HepG2 (cell line): ENCODE results near the gene KIAA0232. TPM values are rescaled to one million over a fixed set of nuclear protein-coding genes. Genes with fewer than 3 reads are reported as not detected.

Experiments used
- ASH2L ChIP-seq: fragments of 300-600, 200-600 bp; sonication (generic); IDR thresholded peaks from 2 replicates; pipeline ENCODE4 v1.7.0; 2017; ENCODE audit warnings: low read depth, mild to moderate bottlenecking, moderate library complexity, mixed read lengths, low read length; ENCODE audit not compliant: insufficient read length
- CSRNP1 ChIP-seq: sonication (generic); formaldehyde crosslinking; IDR thresholded peaks from 2 replicates; pipeline ENCODE4 v1.8.1; 2023; ENCODE audit warnings: mild to moderate bottlenecking, missing genetic modification reagents
- ELF1 ChIP-seq: sonication (generic); formaldehyde crosslinking; IDR thresholded peaks from 2 replicates; pipeline ENCODE4 v1.4.0; 2020; ENCODE audit warnings: missing genetic modification reagents
- ELF4 ChIP-seq: sonication (generic); formaldehyde crosslinking; IDR thresholded peaks from 2 replicates; pipeline ENCODE4 v1.5.0; 2020; ENCODE audit warnings: missing genetic modification reagents, mild to moderate bottlenecking, moderate library complexity, borderline replicate concordance
- FIP1L1 ChIP-seq: fragments of 200-400 bp; formaldehyde crosslinking; IDR thresholded peaks from 2 replicates; pipeline ENCODE4 v1.6.1; 2018; ENCODE audit warnings: low read depth, mild to moderate bottlenecking, low read length, moderate library complexity, borderline replicate concordance; ENCODE audit not compliant: insufficient read depth
- MED1 ChIP-seq: sonication (generic); formaldehyde crosslinking; IDR thresholded peaks from 2 replicates; pipeline ENCODE4 v1.4.0; 2020; ENCODE audit warnings: missing genetic modification reagents
- NCOA5 ChIP-seq: sonication (generic); formaldehyde crosslinking; IDR thresholded peaks from 2 replicates; pipeline ENCODE4 v1.4.0; 2020; ENCODE audit warnings: missing genetic modification reagents
- PRDM15 ChIP-seq: sonication (generic); formaldehyde crosslinking; IDR thresholded peaks from 2 replicates; pipeline ENCODE4 v1.4.0; 2020; ENCODE audit warnings: missing genetic modification reagents
- RFX3 ChIP-seq: IDR thresholded peaks from 2 replicates; pipeline ENCODE4 v1.6.1; 2016; ENCODE audit warnings: missing biosample characterization, missing genetic modification reagents
- SIN3A ChIP-seq: IDR thresholded peaks from 2 replicates; pipeline ENCODE4 v1.6.1; 2011; ENCODE audit warnings: low read depth, mild to moderate bottlenecking, control low read depth, low read length, borderline replicate concordance
- XRCC5 ChIP-seq: fragments of 200-400 bp; formaldehyde crosslinking; optimal IDR thresholded peaks from 2 replicates; pipeline ENCODE3; 2017; ENCODE audit warnings: mild to moderate bottlenecking, low read length
- ZBTB46 ChIP-seq: sonication (generic); formaldehyde crosslinking; IDR thresholded peaks from 2 replicates; pipeline ENCODE4 v1.4.0; 2020; ENCODE audit warnings: mild to moderate bottlenecking, missing genetic modification reagents, borderline replicate concordance
- ZFP82 ChIP-seq: sonication (generic); formaldehyde crosslinking; IDR thresholded peaks from 2 replicates; pipeline ENCODE4 v1.5.1; 2020; ENCODE audit warnings: mild to moderate bottlenecking, missing genetic modification reagents, borderline replicate concordance
- ZFY ChIP-seq: sonication (generic); formaldehyde crosslinking; IDR thresholded peaks from 2 replicates; pipeline ENCODE4 v1.4.0; 2020; ENCODE audit warnings: missing genetic modification reagents
- ZIK1 ChIP-seq: sonication (generic); formaldehyde crosslinking; IDR thresholded peaks from 2 replicates; pipeline ENCODE4 v1.5.0; 2020; ENCODE audit warnings: mild to moderate bottlenecking, low read depth, missing genetic modification reagents, borderline replicate concordance
- ZNF235 ChIP-seq: sonication (generic); formaldehyde crosslinking; IDR thresholded peaks from 2 replicates; pipeline ENCODE4 v1.8.1; 2023; ENCODE audit warnings: mild to moderate bottlenecking, missing genetic modification reagents, borderline replicate concordance
- ZNF354B ChIP-seq: sonication (generic); formaldehyde crosslinking; IDR thresholded peaks from 2 replicates; pipeline ENCODE4 v1.8.0; 2022; ENCODE audit warnings: mild to moderate bottlenecking, missing genetic modification reagents
- ZNF605 ChIP-seq: sonication (generic); formaldehyde crosslinking; IDR thresholded peaks from 2 replicates; pipeline ENCODE4 v1.8.0; 2022; ENCODE audit warnings: mild to moderate bottlenecking, missing genetic modification reagents
- ZNF703 ChIP-seq: sonication (generic); formaldehyde crosslinking; IDR thresholded peaks from 2 replicates; pipeline ENCODE4 v1.5.1; 2020; ENCODE audit warnings: missing genetic modification reagents, mild to moderate bottlenecking, moderate library complexity, borderline replicate concordance
- ZNF720 ChIP-seq: sonication (generic); formaldehyde crosslinking; IDR thresholded peaks from 2 replicates; pipeline ENCODE4 v1.4.0; 2020; ENCODE audit warnings: missing genetic modification reagents
- polyA plus RNA-seq, 8 experiments: library from polyadenylated mRNA; depleted of rRNA in 3 of 8; stranded (reverse) in 7 of 8; unstranded in 1 of 8; fragments of >200 nt; fragmentation: Illumina TruSeq in 4 of 8; extraction: Trizol in 4 of 8; gene quantifications; 2 replicates each; pipeline versions ENCODE4 v1.2.1 to v1.2.3, GENCODE V29; 2011 to 2016; ENCODE audit warnings: low read depth in 4 of 8, missing spikeins in 1 of 8, mixed read lengths in 1 of 8; ENCODE audit not compliant: insufficient read depth in 1 of 8
- total RNA-seq, 5 experiments: library from RNA; depleted of rRNA; stranded (reverse); fragments of >200 nt; fragmentation: Illumina TruSeq; extraction: Trizol; gene quantifications; 2 replicates each; pipeline ENCODE4 v1.2.3, GENCODE V29; 2016; ENCODE audit warnings: low read depth in 1 of 5

The KIAA0232 gene
- total and polyA plus RNA-seq, 2 of the 13 experiments (the other 11 are each of a cell fraction or from before 2014, with no cell fraction given), result 7.8 to 17.1 TPM

- TF ChIP-seq ZBTB46 (CRISPR knock-in tag) (no peak), ASH2L (peak; percentile 26), MED1 (CRISPR knock-in tag) (peak; percentile 93), ZNF605 (no peak), ELF4 (CRISPR knock-in tag) (no peak), ZNF235 (no peak), PRDM15 (CRISPR knock-in tag) (peak; percentile 66), XRCC5 (peak; percentile 76), ZNF354B (CRISPR knock-in tag) (peak; percentile 79; the same call in 1 of the 2 replicates), ZFP82 (CRISPR knock-in tag) (no peak), RFX3 (CRISPR knock-in tag) (no peak), ZIK1 (peak; percentile 82; the same call in 1 of the 2 replicates), SIN3A (0 out of 2 replicates have a peak, but pooled peaks have one; percentile 38), CSRNP1 (peak; percentile 91; the same call in 1 of the 2 replicates), FIP1L1 (no peak), ELF1 (peak; percentile 87), ZNF703 (no peak), ZFY (CRISPR knock-in tag) (peak; percentile 60; the same call in 1 of the 2 replicates), ZNF720 (no peak), NCOA5 (no peak)
Observed at GRCh38 chr4:6917461-6918271, 135.1 kb downstream of the KIAA0232 start (continued).
